Activated naive CD4-positive, alpha-beta T cell treated with Interleukin-2 at 50 U/mL for 16 hours (primary cell): ENCODE measurements around the gene TH.

Experiments
- DNase-seq: peaks from one replicate; pipeline ENCODE4 v3.0.0-alpha.2; 2020

Gene TH

DNA sequence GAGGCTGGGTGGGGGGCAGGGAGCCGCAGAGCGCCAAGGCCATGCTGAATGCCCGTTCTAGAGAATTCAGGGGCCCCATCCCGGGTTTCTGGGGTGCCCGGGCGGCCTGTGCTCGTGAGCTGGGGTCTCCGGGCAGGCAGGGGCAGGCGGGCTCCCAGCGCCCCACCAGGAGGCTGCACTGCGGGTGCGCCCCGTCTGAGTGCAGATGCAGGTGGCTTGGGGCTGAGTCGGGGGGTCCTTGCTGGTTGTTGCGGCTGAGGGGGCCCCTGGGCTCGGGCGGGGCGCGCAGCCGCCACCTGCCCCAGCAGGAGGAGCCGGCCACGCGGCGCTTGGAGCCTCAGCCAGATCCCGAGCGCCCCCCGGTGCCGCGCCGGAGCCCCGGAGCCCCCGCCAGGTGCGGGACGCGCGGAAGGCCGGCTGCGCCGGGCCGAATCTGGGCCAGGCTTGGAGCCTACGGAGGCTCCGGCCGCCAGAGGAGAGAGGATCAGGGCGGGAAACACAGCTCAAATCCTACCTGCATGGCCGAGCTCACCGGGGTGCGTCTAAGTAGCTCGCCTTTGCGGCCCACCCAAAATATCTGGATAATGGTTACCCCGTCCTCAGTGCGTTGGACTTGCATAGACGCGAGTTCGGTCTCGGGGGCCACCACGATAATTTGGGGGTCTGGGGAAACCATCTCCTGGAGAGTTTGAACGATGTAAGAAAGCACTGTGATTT lies 31.8 kb downstream of the TH start:
- DNase-seq = no peak

DNA sequence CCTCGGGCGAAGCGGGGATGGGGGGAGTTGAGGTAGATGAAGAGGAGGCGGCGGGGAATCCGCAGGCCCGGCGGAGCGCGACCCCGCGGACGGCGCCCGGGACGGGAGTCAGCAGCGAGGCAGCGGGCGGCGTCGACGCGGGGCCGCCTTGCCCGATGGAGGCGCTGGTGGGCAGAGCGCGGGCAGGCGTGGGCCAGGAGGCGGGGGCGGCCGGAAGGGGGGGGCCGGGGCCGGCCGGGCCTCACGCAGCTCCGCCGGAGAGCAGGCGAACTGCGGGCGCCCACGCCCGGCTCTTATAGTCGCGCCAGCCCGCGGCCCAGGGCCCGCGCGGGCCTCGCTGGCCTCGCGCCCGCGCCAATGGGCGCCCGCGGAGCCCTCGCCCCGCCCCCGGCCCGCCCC lies 32.5 kb downstream of the TH start, which contains the start of gene IGF2:
IGF2 (minus strand) TSS at position 267 of the 399 bp plus-strand sequence. CDS start 3,866 bp downstream, outside the sequence.
- peak; percentile 21 for DNase-seq

DNA sequence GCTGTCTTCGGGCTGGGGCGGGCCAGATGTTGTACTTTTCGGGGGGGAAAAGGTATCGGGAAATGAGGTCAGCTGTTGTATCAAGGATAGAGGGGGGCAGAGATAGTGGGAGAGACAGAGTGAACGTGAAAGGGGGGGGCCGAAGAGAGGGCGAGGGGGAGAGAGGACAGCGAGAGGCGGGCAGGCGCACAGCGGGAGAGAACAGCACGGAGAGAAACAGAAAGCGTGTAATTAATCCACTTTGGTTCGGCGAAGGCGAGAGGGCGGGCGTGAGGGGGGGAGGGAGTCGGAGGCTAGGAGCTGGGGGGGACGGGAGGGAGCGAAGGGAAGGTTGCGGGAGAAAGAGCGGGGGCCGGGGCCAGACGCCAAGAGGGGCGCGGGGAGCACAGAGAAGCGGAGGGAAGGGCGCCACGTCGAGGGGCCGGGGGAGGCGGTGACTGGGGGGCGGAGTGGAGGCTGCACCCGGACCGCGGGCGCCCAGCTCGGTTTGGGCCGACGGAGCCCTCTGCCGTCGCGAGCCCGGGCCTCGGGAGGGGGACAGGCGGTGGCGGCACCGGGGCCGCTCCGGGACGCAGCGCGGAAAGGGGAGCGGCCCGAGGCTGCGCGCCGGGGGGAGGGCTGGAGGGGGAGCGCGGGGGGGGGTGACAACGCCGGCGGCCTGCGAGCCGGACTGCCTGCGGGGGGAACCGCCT lies 33.0 kb downstream of the TH start:
- peak; percentile 45 for DNase-seq

DNA sequence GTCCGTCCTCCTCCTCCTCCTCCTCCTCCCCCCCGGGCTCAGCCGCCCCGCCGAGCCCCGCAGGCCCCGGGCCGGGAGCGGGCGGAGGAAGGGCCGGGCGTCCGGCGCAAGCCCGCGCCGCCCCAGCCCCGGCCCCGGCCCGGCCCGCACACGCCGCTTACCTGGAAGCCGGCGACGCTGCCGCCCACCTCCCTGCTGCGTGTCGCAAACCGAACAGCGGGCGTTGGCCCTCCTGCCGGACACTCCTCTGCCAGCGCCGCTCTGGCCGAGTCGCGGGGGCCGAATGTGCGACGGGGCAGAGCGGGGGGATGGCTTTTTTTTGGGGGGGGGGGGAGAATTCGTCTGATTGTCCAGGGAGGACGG lies 33.6 kb downstream of the TH start:
- DNase-seq = no peak

GRCh38 chr11:2137202-2138067 lies 34.2 kb downstream of the TH start:
- DNase-seq = no peak

- no peak for DNase-seq
These were observed 34.7 kb downstream of the TH start for GRCh38 chr11:2136952-2137201.

DNA sequence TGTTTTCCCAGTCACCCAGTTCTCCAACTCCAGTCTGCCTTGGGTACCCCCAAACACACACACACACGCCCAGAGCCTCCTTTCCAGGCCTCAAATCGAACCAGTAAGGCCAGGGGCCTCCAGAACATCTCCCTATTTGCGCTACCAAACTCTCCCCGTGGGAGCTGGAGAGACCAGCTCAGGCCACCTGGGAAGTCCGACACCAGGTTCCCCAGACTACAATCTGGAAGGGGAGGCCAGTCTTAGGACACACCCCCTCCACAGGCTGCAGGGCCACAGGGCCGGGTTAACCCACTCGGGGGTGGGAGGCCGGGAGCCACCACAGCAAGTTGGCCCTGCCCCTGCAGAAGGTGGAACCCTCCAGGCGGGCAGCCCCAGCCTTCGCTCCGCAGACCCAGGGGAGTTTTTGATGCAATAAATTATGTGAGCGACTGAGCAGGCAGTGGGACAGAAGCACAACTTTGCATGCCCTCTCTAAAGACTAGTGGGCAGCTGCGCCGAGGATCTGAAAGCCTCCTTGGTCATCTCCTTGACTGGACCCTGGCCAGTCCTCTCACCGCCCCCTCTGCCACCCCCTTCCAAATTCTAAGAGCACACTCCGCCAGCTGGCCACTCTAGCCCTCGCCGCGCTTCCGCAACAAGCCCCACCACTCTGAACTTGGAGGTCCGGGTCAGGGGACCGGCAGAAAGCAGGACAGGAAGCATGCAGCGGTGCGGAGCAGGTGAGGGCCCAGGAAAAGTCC lies 35.2 kb downstream of the TH start:
- DNase-seq = no peak

- no peak for DNase-seq
These were observed 35.9 kb downstream of the TH start for GRCh38 chr11:2135648-2136201.

DNA sequence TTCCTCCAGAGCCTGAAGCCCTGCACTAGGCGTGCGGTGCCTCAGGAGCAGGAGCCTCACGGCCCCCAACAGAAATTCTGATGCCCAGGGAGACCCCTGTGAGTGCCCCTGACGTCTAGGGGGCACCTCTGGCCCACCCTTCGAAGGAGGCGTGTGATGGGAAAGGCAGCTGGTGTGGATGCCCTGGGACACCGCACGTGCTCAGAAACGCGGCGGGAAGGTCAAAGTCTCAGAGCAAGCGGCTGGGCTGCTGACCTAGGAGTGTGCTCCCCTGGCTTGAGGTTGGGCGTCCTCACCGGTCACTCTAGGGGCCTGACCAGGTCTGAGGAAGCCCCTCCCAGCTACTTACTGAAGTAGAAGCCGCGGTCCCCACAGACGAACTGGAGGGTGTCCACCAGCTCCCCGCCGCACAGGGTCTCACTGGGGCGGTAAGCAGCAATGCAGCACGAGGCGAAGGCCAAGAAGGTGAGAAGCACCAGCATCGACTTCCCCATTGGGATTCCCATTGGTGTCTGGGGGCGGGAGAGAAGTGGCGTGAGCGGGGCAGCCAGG lies 36.5 kb downstream of the TH start:
- DNase-seq = no peak

DNA sequence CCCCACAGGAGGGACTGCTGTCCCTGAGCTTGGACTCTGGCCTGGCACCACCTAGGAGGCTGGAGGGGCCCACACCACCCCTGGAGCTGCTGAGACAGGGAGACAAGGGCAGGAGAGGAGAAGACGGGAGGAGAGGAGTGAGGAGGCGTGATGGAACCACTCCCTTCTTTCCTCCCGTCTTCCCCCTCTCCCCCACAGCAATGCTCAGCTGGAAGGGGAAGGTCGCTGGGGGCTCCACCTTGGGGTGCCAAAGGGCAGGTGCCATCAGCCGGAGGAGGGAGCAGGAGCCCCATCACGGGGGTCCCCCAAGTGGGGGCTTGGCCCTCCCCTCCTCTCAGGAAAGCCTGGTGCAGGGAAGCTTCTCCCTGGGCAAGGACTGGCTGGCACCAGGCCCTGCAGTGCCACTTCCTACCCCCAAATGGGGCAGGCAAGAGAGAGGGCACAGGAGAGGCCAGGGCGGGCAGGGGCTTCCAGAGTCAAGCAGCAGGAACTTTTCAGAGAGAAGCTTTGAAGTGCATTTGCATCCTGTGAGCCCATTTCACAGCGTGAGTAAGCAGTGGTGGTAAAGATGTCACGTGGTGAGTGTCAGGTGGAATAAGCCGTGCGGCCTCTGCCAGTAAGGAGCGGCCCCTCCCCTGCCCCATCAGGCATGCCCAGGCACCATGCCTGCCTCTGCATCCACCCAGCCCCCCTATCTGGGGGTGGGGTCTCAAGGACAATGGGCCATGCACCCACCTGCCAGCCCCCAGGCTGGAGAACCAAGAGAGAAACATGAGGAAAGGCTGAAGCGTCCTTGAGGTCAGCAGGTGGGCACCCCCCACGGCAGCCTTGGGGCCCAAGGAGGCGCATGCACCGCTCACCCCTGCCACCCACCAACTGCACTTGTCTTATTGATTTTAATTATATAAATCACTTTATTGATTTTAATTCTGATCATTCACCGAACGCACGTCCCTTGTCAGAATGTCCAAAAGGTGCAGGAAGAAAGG lies 37.3 kb downstream of the TH start:
- DNase-seq = no peak

- no peak for DNase-seq
These were observed 38.2 kb downstream of the TH start for GRCh38 chr11:2133241-2134021.

GRCh38 chr11:2132874-2133240 lies 38.8 kb downstream of the TH start:
- no peak for DNase-seq

- DNase-seq = no peak
These were observed 39.4 kb downstream of the TH start for GRCh38 chr11:2132246-2132645.

DNA sequence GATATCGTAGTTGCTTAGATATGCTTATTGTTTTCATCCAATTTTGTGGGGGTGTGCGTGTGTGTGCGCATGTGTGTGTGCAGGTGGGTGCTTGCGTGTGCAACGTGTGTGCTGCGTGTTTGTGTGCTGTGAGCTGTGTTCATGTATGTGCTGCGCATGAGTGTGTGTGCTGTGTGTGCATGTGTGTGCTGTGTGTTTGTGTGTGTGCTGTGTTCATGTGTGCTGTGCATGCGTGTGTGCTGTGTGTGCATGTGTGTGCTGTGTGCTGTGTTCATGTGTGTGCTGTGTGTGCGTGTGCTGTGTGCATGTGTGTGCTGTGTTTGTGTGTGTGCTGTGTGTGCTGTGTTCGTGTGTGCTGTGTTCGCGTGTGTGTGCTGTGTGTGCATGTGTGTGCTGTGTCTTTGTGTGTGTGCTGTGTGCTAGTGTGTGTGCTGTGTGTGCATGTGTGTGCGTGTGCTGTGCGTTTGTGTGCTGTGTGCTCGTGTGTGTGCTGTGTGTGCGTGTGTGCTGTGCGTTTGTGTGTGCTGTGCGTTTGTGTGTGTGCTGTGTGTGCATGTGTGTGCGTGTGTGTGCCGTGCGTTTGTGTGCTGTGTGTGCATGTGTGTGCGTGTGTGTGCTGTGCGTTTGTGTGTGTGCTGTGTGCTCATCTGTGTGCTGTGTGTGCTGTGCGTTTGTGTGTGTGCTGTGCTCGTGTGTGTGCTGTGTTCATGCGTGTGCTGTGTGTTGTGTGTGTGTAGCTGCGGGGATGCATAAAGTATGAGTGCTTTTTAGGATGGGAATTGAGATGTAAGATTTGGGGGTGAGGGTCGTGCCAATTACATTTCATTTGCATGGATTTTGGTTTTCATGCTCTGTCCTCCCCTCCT lies 40.0 kb downstream of the TH start:
- DNase-seq = no peak

- DNase-seq = no peak
These were observed 40.7 kb downstream of the TH start for GRCh38 chr11:2130881-2131352.

DNA sequence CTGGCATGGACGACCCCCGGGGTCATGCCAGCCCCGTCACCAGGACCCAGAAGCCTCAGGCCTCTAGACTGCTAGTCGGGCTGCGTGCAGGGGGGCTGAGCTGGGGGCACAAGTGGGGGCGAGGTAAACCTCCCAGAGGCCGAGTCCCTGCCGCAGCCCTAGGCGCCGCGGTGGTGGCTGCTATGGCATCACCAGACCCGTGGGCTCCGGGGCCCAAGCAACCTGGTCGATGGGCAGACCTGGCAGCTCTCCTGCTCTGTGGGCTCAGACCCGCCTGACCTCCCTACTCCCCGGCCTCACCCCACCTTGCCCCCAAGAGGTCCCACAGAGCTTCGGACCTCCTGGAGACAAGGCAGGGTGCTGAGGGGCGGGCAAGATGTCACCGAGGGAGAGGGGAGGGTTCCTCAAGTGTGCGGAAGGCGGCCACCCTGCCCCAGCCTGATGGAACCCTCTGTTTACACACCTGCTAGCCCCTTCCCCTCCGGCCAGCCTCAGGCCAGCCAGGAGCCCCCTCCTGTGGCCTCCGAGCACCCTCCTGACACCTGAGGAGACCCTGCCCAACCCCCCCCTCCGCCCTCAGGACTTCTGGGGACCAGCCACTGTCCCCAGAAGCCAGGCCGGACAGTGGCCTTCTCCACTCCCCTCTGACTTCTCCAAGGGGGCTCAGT lies 41.8 kb downstream of the TH start:
- DNase-seq = no peak

GRCh38 chr11:2129308-2129698 lies 42.3 kb downstream of the TH start:
- DNase-seq = no peak

- no peak for DNase-seq
These were observed 42.9 kb downstream of the TH start for GRCh38 chr11:2128511-2129307.
